GM23338 (cell line): ENCODE measurements around the gene TMEM106C. TPM values are rescaled to one million over a fixed set of nuclear protein-coding genes. Genes with fewer than 3 reads are reported as not detected.

Source experiments
- ATAC-seq: fragments of 200-7000 bp; cut with Tn5 transposase; 3 replicates; pipeline ENCODE4 v1.9.1; 2020
- DNase-seq: peaks from one replicate; pipeline ENCODE4 v3.0.0-alpha.2; 2015; ENCODE audit warnings: low spot score
- H2AFZ ChIP-seq: fragments of 200-600 bp; sonication (generic); 2 replicates; pipeline ENCODE4 v1.8.0; 2016; ENCODE audit warnings: antibody characterized with exemption, mild to moderate bottlenecking, moderate library complexity
- H3F3A ChIP-seq: fragments of 200-600 bp; sonication (generic); replicated peaks from 2 replicates; pipeline ENCODE4 v1.8.0; 2017; ENCODE audit warnings: antibody characterized with exemption, mixed run types, low read depth
- H3K27ac ChIP-seq: fragments of 200-600 bp; sonication (generic); 2 replicates; pipeline ENCODE4 v1.6.1; 2016; ENCODE audit warnings: low read depth
- H3K27me3 ChIP-seq: fragments of 200-600 bp; sonication (generic); 2 replicates; pipeline ENCODE4 v1.8.0; 2016; ENCODE audit warnings: mild to moderate bottlenecking, mixed run types, moderate library complexity; ENCODE audit not compliant: insufficient read depth
- H3K36me3 ChIP-seq: fragments of 200-600 bp; sonication (generic); 2 replicates; pipeline ENCODE4 v1.8.0; 2016; ENCODE audit warnings: mild to moderate bottlenecking; ENCODE audit not compliant: insufficient read depth
- H3K4me1 ChIP-seq: fragments of 200-600 bp; sonication (generic); 2 replicates; pipeline ENCODE4 v1.8.0; 2016; ENCODE audit warnings: mild to moderate bottlenecking, moderate library complexity; ENCODE audit not compliant: insufficient read depth
- H3K4me2 ChIP-seq: fragments of 200-600 bp; sonication (generic); 2 replicates; pipeline ENCODE4 v1.7.1; 2017; ENCODE audit warnings: mixed run types
- H3K4me3 ChIP-seq: fragments of 200-600 bp; sonication (generic); 2 replicates; pipeline ENCODE4 v1.6.1; 2016; ENCODE audit warnings: mixed run types
- H3K79me2 ChIP-seq: fragments of 200-600 bp; sonication (generic); replicated peaks from 2 replicates; pipeline ENCODE4 v1.8.0; 2017; ENCODE audit warnings: mild to moderate bottlenecking; ENCODE audit not compliant: insufficient read depth
- H3K9me2 ChIP-seq: fragments of 200-600 bp; sonication (generic); 2 replicates; pipeline ENCODE4 v1.8.0; 2017; ENCODE audit not compliant: insufficient read depth
- H4K20me1 ChIP-seq: fragments of 200-600 bp; sonication (generic); replicated peaks from 2 replicates; pipeline ENCODE4 v1.8.0; 2017; ENCODE audit warnings: mild to moderate bottlenecking; ENCODE audit not compliant: insufficient read depth
- H3K27ac Mint-ChIP-seq: 2 replicates; pipeline ENCODE4 v1.8.0; 2020; ENCODE audit warnings: inconsistent platforms, mild to moderate bottlenecking, moderate library complexity, mixed read lengths
- H3K27me3 Mint-ChIP-seq: 3 replicates; pipeline ENCODE4 v1.8.0; 2022; ENCODE audit warnings: low read depth, mild to moderate bottlenecking, moderate library complexity, mixed read lengths, inconsistent platforms; ENCODE audit not compliant: insufficient read depth, poor library complexity
- H3K36me3 Mint-ChIP-seq: 3 replicates; pipeline ENCODE4 v1.8.0; 2021; ENCODE audit warnings: low read depth, mild to moderate bottlenecking, inconsistent platforms, moderate library complexity, mixed read lengths
- H3K4me1 Mint-ChIP-seq: 3 replicates; pipeline ENCODE4 v1.8.0; 2020; ENCODE audit warnings: mild to moderate bottlenecking, inconsistent platforms, mixed read lengths
- H3K4me3 Mint-ChIP-seq: 3 replicates; pipeline ENCODE4 v1.8.0; 2021; ENCODE audit warnings: moderate library complexity, mild to moderate bottlenecking, inconsistent platforms, mixed read lengths
- H3K9me3 Mint-ChIP-seq: 3 replicates; pipeline ENCODE4 v1.8.0; 2020; ENCODE audit warnings: moderate library complexity, mild to moderate bottlenecking, inconsistent platforms, mixed read lengths
- ETS1 ChIP-seq: IDR thresholded peaks from 2 replicates; pipeline ENCODE4 v1.6.1; 2016; ENCODE audit warnings: antibody characterized with exemption
- EZH2 ChIP-seq: fragments of 200-600 bp; sonication (generic); IDR thresholded peaks from one replicate; pipeline ENCODE4 v1.8.0; 2017; ENCODE audit warnings: antibody characterized with exemption, mild to moderate bottlenecking, low read depth; ENCODE audit not compliant: unreplicated experiment
- ZNF114 ChIP-seq: fragments of 250-450 bp; sonication (Bioruptor Pico); IDR thresholded peaks from 2 replicates; pipeline ENCODE4 v1.5.0; 2020; ENCODE audit warnings: mild to moderate bottlenecking, moderate library complexity
- ZNF462 ChIP-seq: fragments of 250-450 bp; sonication (Bioruptor Pico); IDR thresholded peaks from 2 replicates; pipeline ENCODE4 v1.5.0; 2020; ENCODE audit warnings: mild to moderate bottlenecking, moderate library complexity
- polyA plus RNA-seq: library from polyadenylated mRNA; unstranded; fragments of >200 nt; fragmentation: Nextera tagmentation; extraction: Ambion mirVana; gene quantifications from 2 replicates; pipeline ENCODE4 v1.2.1, GENCODE V29; 2016
- total RNA-seq: library from RNA; depleted of rRNA; stranded (reverse); fragments of >200 nt; shearing (Covaris generic); gene quantifications from 2 replicates; pipeline ENCODE4 v1.2.3, GENCODE V29; 2014
- TF ChIP-seq, protein P1 (sequence below): IDR thresholded peaks from one replicate; pipeline ENCODE4 v1.6.1; 2018; ENCODE audit warnings: antibody characterized with exemption; ENCODE audit not compliant: unreplicated experiment

The TMEM106C gene
- total and polyA plus RNA-seq, 2 experiments from 2014 or later: 43.5 to 83.7 TPM

DNA sequence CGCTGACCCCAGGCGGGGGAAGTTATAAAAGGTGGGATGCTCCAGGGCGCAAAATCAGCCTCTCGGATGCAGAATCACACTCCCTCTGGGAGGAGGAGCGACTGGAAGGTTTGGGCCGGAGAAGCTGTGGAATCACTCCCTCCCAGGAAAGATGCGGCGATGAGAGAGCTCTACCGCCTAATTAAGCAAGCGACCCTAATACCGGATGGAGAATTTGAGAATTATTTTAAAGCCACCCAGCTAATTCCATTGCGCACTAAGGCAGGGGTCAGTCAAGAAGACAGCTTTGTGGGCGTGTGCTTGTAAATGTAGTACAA, 39.0 kb downstream of the TMEM106C start:
- ATAC-seq (no peak), DNase-seq (peak; percentile 46)

More for the DNA sequence above, 39.0 kb downstream of the TMEM106C start:
- Histone ChIP-seq H4K20me1 (peaks cover 33% of the 10 kb centered on the region), H3K27me3 (peaks cover 100% of the 10 kb centered on the region), H3K9me2 (no peaks in the 10 kb centered on the region), H3K4me3 (peak overlapping the region; percentile 79), H3K4me2 (peak overlapping the region; percentile 98), H3K27ac (no peak overlapping the region), H3K36me3 (no peaks in the 10 kb centered on the region), H3F3A (peaks cover 24% of the 10 kb centered on the region), H3K4me1 (peaks cover 66% of the 10 kb centered on the region), H3K79me2 (no peaks in the 10 kb centered on the region), H2AFZ (peak overlapping the region; percentile 97; the same call in 1 of the 2 replicates)
- Mint-ChIP-seq H3K9me3 (peaks cover 2% of the 10 kb centered on the region; the same call in 2 of the 3 replicates), H3K27me3 (peaks cover 99% of the 10 kb centered on the region), H3K27ac (no peak overlapping the region), H3K4me1 (peaks cover 59% of the 10 kb centered on the region), H3K4me3 (peak overlapping the region; percentile 76), H3K36me3 (no peaks in the 10 kb centered on the region; the same call in 2 of the 3 replicates)
- no peak for TF ChIP-seq ZNF462 (CRISPR knock-in tag)
- TF ChIP-seq ZNF114: no peak
- TF ChIP-seq, protein P1, sequence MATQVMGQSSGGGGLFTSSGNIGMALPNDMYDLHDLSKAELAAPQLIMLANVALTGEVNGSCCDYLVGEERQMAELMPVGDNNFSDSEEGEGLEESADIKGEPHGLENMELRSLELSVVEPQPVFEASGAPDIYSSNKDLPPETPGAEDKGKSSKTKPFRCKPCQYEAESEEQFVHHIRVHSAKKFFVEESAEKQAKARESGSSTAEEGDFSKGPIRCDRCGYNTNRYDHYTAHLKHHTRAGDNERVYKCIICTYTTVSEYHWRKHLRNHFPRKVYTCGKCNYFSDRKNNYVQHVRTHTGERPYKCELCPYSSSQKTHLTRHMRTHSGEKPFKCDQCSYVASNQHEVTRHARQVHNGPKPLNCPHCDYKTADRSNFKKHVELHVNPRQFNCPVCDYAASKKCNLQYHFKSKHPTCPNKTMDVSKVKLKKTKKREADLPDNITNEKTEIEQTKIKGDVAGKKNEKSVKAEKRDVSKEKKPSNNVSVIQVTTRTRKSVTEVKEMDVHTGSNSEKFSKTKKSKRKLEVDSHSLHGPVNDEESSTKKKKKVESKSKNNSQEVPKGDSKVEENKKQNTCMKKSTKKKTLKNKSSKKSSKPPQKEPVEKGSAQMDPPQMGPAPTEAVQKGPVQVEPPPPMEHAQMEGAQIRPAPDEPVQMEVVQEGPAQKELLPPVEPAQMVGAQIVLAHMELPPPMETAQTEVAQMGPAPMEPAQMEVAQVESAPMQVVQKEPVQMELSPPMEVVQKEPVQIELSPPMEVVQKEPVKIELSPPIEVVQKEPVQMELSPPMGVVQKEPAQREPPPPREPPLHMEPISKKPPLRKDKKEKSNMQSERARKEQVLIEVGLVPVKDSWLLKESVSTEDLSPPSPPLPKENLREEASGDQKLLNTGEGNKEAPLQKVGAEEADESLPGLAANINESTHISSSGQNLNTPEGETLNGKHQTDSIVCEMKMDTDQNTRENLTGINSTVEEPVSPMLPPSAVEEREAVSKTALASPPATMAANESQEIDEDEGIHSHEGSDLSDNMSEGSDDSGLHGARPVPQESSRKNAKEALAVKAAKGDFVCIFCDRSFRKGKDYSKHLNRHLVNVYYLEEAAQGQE: no peak
- TF ChIP-seq ETS1: no peak
- peak; percentile 72 for TF ChIP-seq EZH2
